Fibroblast of lung (primary cell): ENCODE results near the gene PABPN1L. TPM values are rescaled to one million over a fixed set of nuclear protein-coding genes. Genes with fewer than 3 reads are reported as not detected.
A peak's percentile ranks its signal among the peaks of the same experiment; 100 is the strongest.

ENCODE experiments used
- DNase-seq, 2 donors: peaks; one replicate each; pipeline versions ENCODE4 v3.0.0 to v3.0.0-alpha.2; 2010; ENCODE audit warnings: low read depth in 2 of 2
- H2AFZ ChIP-seq: 2 replicates; pipeline ENCODE4 v1.5.1; 2012; ENCODE audit warnings: low read length, control low read depth, inconsistent platforms
- H3K27ac ChIP-seq: 2 replicates; pipeline ENCODE4 v1.5.1; 2011; ENCODE audit warnings: low read length, control low read depth; ENCODE audit not compliant: insufficient read depth
- H3K27me3 ChIP-seq: 2 replicates; pipeline ENCODE4 v1.5.1; 2011; ENCODE audit warnings: mild to moderate bottlenecking, low read length; ENCODE audit not compliant: control insufficient read depth, insufficient read depth
- H3K36me3 ChIP-seq: 2 replicates; pipeline ENCODE4 v1.5.1; 2011; ENCODE audit warnings: low read length; ENCODE audit not compliant: control insufficient read depth, insufficient read depth
- H3K4me1 ChIP-seq: 2 replicates; pipeline ENCODE4 v1.5.1; 2011; ENCODE audit warnings: low read length; ENCODE audit not compliant: control insufficient read depth, insufficient read depth; ENCODE audit errors: extremely low read depth
- H3K4me2 ChIP-seq: 2 replicates; pipeline ENCODE4 v1.5.1; 2011; ENCODE audit warnings: low read length, control low read depth; ENCODE audit not compliant: insufficient read depth; ENCODE audit errors: extremely low read depth
- H3K4me3 ChIP-seq, 4 experiments: fragments of 200-600 bp in 1 of 4; sonication (generic) in 1 of 4; replicated peaks in 1 of 4; 2 replicates each; pipeline ENCODE4 v1.5.1; 2011 to 2016; ENCODE audit warnings: low read length in 4 of 4, low read depth in 3 of 4, mild to moderate bottlenecking in 3 of 4, control low read depth in 2 of 4, inconsistent platforms in 1 of 4, mixed read lengths in 1 of 4; ENCODE audit not compliant: insufficient read depth in 1 of 4; ENCODE audit errors: control extremely low read depth in 1 of 4
- H3K79me2 ChIP-seq: 2 replicates; pipeline ENCODE4 v1.5.1; 2012; ENCODE audit warnings: mild to moderate bottlenecking, low read length, inconsistent platforms; ENCODE audit not compliant: control insufficient read depth, insufficient read depth
- H3K9ac ChIP-seq: 2 replicates; pipeline ENCODE4 v1.5.1; 2011; ENCODE audit warnings: mild to moderate bottlenecking, low read length, control low read depth; ENCODE audit not compliant: insufficient read depth
- H3K9me3 ChIP-seq: 2 replicates; pipeline ENCODE4 v1.5.1; 2012; ENCODE audit warnings: low read depth, low read length; ENCODE audit not compliant: control insufficient read depth, insufficient read depth
- H4K20me1 ChIP-seq: 2 replicates; pipeline ENCODE4 v1.5.1; 2011; ENCODE audit warnings: low read length; ENCODE audit not compliant: control insufficient read depth, insufficient read depth; ENCODE audit errors: extremely low read depth
- EZH2 ChIP-seq: IDR thresholded peaks from 2 replicates; pipeline ENCODE4 v1.5.1; 2012; ENCODE audit warnings: low read length, control low read depth, mild to moderate bottlenecking; ENCODE audit errors: missing control alignments
- polyA plus RNA-seq, 2 donors: library from polyadenylated mRNA; depleted of rRNA in 1 of 2; stranded (reverse) in 1 of 2; unstranded in 1 of 2; fragments of >200 nt; gene quantifications; 2 replicates each; pipeline ENCODE4 v1.2.1, GENCODE V29; 2011 to 2012; ENCODE audit warnings: missing spikeins in 1 of 2
- total RNA-seq: library from RNA; depleted of rRNA; stranded (reverse); fragments of >200 nt; gene quantifications from 2 replicates; pipeline ENCODE4 v1.2.1, GENCODE V29; 2014
- TF ChIP-seq, protein P1 (sequence below), 2 donors: IDR thresholded peaks in 1 of 2; conservative IDR thresholded peaks in 1 of 2; 1 replicate in 1 of 2; 2 replicates in 1 of 2; pipeline ENCODE4 v1.5.1; 2011 to 2012; ENCODE audit warnings: low read length in 2 of 2, control low read depth in 1 of 2, inconsistent platforms in 1 of 2, low read depth in 1 of 2, mild to moderate bottlenecking in 1 of 2

Gene PABPN1L
- total and polyA plus RNA-seq, 2 donors (not counting 1 experiment from before 2014, with no cell fraction given), result not detected

DNA sequence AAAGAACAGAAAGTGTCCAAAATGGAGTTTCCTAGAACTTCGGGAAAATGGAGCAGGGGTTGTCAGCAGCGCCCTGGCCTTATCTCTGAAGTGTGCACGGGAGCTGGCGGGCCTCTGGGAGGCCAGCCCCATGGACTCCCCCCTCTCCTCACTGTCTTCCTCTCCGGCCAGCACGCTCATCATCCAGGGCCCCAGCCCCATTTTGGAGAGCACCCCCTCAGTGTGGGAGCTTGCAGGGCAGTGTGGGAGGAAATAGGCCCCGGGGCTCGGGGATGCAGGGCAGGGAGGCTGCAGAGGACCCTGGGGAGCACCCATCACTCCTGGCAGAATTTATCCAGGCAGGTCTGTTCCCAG, 4.9 kb upstream of the PABPN1L start:
- no peak overlapping the region for H3K9ac ChIP-seq
- no peak overlapping the region for H3K4me2 ChIP-seq
- H3K4me3 ChIP-seq, result no peak overlapping the region
- peaks cover 12% of the 10 kb centered on the region for H3K27me3 ChIP-seq
- no peaks in the 10 kb centered on the region for H3K36me3 ChIP-seq
- TF ChIP-seq, protein P1, sequence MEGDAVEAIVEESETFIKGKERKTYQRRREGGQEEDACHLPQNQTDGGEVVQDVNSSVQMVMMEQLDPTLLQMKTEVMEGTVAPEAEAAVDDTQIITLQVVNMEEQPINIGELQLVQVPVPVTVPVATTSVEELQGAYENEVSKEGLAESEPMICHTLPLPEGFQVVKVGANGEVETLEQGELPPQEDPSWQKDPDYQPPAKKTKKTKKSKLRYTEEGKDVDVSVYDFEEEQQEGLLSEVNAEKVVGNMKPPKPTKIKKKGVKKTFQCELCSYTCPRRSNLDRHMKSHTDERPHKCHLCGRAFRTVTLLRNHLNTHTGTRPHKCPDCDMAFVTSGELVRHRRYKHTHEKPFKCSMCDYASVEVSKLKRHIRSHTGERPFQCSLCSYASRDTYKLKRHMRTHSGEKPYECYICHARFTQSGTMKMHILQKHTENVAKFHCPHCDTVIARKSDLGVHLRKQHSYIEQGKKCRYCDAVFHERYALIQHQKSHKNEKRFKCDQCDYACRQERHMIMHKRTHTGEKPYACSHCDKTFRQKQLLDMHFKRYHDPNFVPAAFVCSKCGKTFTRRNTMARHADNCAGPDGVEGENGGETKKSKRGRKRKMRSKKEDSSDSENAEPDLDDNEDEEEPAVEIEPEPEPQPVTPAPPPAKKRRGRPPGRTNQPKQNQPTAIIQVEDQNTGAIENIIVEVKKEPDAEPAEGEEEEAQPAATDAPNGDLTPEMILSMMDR (conservative IDR thresholded peaks at IDR 0.05 in 1 of 2, IDR thresholded peaks at IDR 0.05 in 1 of 2; ENCODE audit: low read depth in 1 of 2, low read length in 2 of 2), result no peak
- TF ChIP-seq EZH2, result no peak
- no peaks in the 10 kb centered on the region for H4K20me1 ChIP-seq
- no peak overlapping the region for H3K27ac ChIP-seq
- no peaks in the 10 kb centered on the region for H3K79me2 ChIP-seq
- no peaks in the 10 kb centered on the region for H3K4me1 ChIP-seq
- H3K9me3 ChIP-seq, result no peaks in the 10 kb centered on the region
- no peak overlapping the region for H2AFZ ChIP-seq
- DNase-seq, result no peak

DNA sequence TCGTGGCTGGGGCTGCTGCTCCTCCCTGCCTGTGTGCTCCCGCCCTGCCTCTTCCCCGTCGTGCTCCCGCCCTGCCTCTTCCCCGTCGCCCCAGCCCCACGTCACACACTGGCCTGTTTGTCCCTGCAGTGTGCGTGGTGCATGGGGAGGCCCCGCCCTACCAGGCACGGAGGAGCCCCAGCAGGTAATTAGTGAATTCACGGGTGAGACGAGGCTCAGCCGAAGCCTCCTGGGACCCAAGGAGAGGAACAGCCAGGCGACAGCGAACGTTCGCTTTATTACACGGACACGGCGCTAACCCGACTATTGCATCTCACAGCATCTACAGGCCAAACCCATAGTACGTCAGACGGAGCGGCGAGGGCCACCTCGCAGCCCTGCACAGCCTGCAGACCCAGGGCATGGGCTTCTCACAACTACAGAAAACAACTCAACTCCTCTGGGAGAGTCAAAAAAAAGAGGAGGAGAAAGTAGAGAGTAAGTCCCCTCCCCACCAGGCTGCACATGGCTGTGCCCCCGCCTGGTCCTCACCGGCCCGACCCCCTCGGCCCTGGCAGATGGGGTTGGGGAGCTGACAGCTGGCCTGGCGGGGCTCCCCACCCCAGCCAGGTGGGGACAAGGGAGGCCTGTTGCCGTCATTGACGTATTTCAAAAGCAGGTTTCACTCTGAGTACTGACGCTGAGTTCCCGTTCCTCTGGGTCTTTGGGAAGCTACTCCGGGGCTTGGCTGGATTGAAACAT, 4.3 kb upstream of the PABPN1L start:
- Histone ChIP-seq H4K20me1 (no peaks in the 10 kb centered on the region), H3K9me3 (no peaks in the 10 kb centered on the region), H3K36me3 (no peaks in the 10 kb centered on the region), H3K4me3 (no peak overlapping the region), H3K27ac (no peak overlapping the region), H3K27me3 (peaks cover 12% of the 10 kb centered on the region), H3K79me2 (no peaks in the 10 kb centered on the region), H2AFZ (no peak overlapping the region), H3K4me1 (no peaks in the 10 kb centered on the region), H3K4me2 (no peak overlapping the region), H3K9ac (no peak overlapping the region)
- no peak for DNase-seq
- TF ChIP-seq, protein P1 (conservative IDR thresholded peaks at IDR 0.05 in 1 of 2, IDR thresholded peaks at IDR 0.05 in 1 of 2; ENCODE audit: low read depth in 1 of 2, low read length in 2 of 2), result no peak
- TF ChIP-seq EZH2, result no peak

DNA sequence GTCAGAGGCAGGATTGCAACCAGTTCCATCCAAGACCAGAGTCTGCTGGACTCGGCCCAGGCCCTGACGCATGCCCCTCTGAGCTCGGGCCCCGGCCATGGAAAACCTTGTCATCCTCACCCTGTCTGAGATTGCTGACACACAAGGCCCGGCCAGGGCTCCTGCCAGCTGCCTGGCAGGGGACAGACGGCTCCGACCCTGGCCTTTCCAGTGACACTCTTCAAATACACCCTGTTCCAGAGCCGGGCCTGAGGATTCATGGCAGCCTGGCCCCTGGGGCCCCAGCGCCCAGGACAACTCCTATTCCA, 3.2 kb upstream of the PABPN1L start:
- Histone ChIP-seq H3K27me3 (peaks cover 12% of the 10 kb centered on the region), H2AFZ (no peak overlapping the region)

More for the DNA sequence above, 3.2 kb upstream of the PABPN1L start:
- TF ChIP-seq, protein P1 (conservative IDR thresholded peaks at IDR 0.05 in 1 of 2, IDR thresholded peaks at IDR 0.05 in 1 of 2; ENCODE audit: low read depth in 1 of 2, low read length in 2 of 2), result no peak
- TF ChIP-seq EZH2, result no peak
- Histone ChIP-seq H3K79me2 (no peaks in the 10 kb centered on the region), H4K20me1 (no peaks in the 10 kb centered on the region), H3K9ac (no peak overlapping the region), H3K36me3 (no peaks in the 10 kb centered on the region), H3K27ac (no peak overlapping the region), H3K4me3 (no peak overlapping the region), H3K4me2 (no peak overlapping the region), H3K4me1 (no peaks in the 10 kb centered on the region), H3K9me3 (no peaks in the 10 kb centered on the region)
- peak in 1 of 2 donors; percentile 5 for DNase-seq
